A673 (cell line): ENCODE data around the gene ANTXRL. TPM values are rescaled to one million over a fixed set of nuclear protein-coding genes. Genes with fewer than 3 reads are reported as not detected.
A peak's percentile ranks its signal among the peaks of the same experiment; 100 is the strongest.

Experiments
- BruUV-seq: library from RNA; stranded (reverse); fragments of 400-500 nt; replicated peaks from 2 replicates; lab custom pipeline; 2021; lab: Mats Ljungman, UMichigan
- CTCF ChIA-PET: fragments of 300-600 bp; sonication (Branson Sonifier 250); formaldehyde crosslinking; loops from one replicate; lab custom pipeline; 2022; ENCODE audit warnings: antibody characterized with exemption; lab: Charles Lee
- POLR2A ChIA-PET: fragments of 300-600 bp; sonication (Branson Sonifier 250); formaldehyde crosslinking; loops from one replicate; lab custom pipeline; 2022; ENCODE audit warnings: antibody characterized with exemption; ENCODE audit not compliant: low non-redundant PET; lab: Charles Lee
- DNase-seq: peaks from one replicate; pipeline ENCODE4 v3.0.0-alpha.2; 2015; ENCODE audit warnings: low spot score
- H3K27ac ChIP-seq: fragments of 200-600 bp; sonication (generic); 2 replicates; pipeline ENCODE4 v1.5.1; 2016; ENCODE audit warnings: mixed run types, low read depth, mild to moderate bottlenecking, mixed read lengths, antibody characterized with exemption, low read length; ENCODE audit not compliant: poor library complexity, severe bottlenecking
- H3K27me3 ChIP-seq: fragments of 200-600 bp; sonication (generic); replicated peaks from 2 replicates; pipeline ENCODE4 v1.6.1; 2017; ENCODE audit warnings: mixed run types, low read depth, mild to moderate bottlenecking, mixed read lengths, antibody characterized with exemption, low read length; ENCODE audit not compliant: insufficient read depth, poor library complexity
- H3K36me3 ChIP-seq: fragments of 200-600 bp; sonication (generic); 2 replicates; pipeline ENCODE4 v1.6.1; 2016; ENCODE audit warnings: mixed run types, mild to moderate bottlenecking, mixed read lengths, antibody characterized with exemption, low read length; ENCODE audit not compliant: insufficient read depth, poor library complexity, severe bottlenecking
- H3K4me1 ChIP-seq: fragments of 200-600 bp; sonication (generic); 2 replicates; pipeline ENCODE4 v1.6.1; 2017; ENCODE audit warnings: mixed run types, mild to moderate bottlenecking, mixed read lengths, antibody characterized with exemption, low read length; ENCODE audit not compliant: insufficient read depth, poor library complexity, severe bottlenecking
- H3K4me3 ChIP-seq: fragments of 200-600 bp; sonication (generic); 2 replicates; pipeline ENCODE4 v1.5.1; 2016; ENCODE audit warnings: low read depth, mixed run types, mild to moderate bottlenecking, mixed read lengths, low read length; ENCODE audit not compliant: poor library complexity, severe bottlenecking
- H3K9me3 ChIP-seq: fragments of 200-600 bp; sonication (generic); 2 replicates; pipeline ENCODE4 v1.6.1; 2016; ENCODE audit warnings: mixed run types, low read depth, mild to moderate bottlenecking, mixed read lengths, antibody characterized with exemption, low read length; ENCODE audit not compliant: poor library complexity, severe bottlenecking
- CTCF ChIP-seq: fragments of 300-800, 200-600 bp; sonication (generic); conservative IDR thresholded peaks from 2 replicates; pipeline ENCODE4 v1.5.1; 2017; ENCODE audit warnings: low read depth, mild to moderate bottlenecking, antibody characterized with exemption, low read length, moderate library complexity, mixed read lengths
- EZH2 ChIP-seq: fragments of 200-600 bp; sonication (generic); IDR thresholded peaks from 2 replicates; pipeline ENCODE4 v1.6.1; 2017; ENCODE audit warnings: borderline replicate concordance, low read depth, mild to moderate bottlenecking, mixed read lengths, antibody characterized with exemption, low read length; ENCODE audit not compliant: poor library complexity, severe bottlenecking
- intact Hi-C: fragments of 100-400 bp; cut with micrococcal nuclease; formaldehyde crosslinking; loops from one replicate; pipeline ENCODE4 v1.10.0; 2022; ENCODE audit not compliant: unreplicated experiment
- total RNA-seq: library from RNA; stranded (reverse); gene quantifications from 2 replicates; pipeline ENCODE4 v1.2.3, GENCODE V29; 2021

ANTXRL gene
- total RNA-seq, 1 experiment from 2014 or later = not detected

- no peak for DNase-seq
- BruUV-seq = no TSS peak
- POLR2A ChIA-PET = no interaction called here
- no peak for TF ChIP-seq EZH2
- no peak for TF ChIP-seq CTCF
- no peaks in the 10 kb centered on the region for H3K36me3 ChIP-seq
- H3K4me3 ChIP-seq = peak overlapping the region; percentile 58
- peaks cover 42% of the 10 kb centered on the region for H3K27me3 ChIP-seq
- no peak overlapping the region for H3K27ac ChIP-seq
- CTCF ChIA-PET = no interaction called here
- intact Hi-C loops = no loop called here
- no peaks in the 10 kb centered on the region for H3K9me3 ChIP-seq
- no peaks in the 10 kb centered on the region for H3K4me1 ChIP-seq
These were observed 1.5 kb upstream of the ANTXRL start for GRCh38 chr10:46285300-46285699.

GRCh38 chr10:46285966-46286620 lies 704 bp upstream of the ANTXRL start:
- intact Hi-C loops = no loop called here
- no peaks in the 10 kb centered on the region for H3K4me1 ChIP-seq
- no peak for DNase-seq
- H3K9me3 ChIP-seq = no peaks in the 10 kb centered on the region
- ChIA-PET CTCF (no interaction called here), POLR2A (no interaction called here)
- no TSS peak for BruUV-seq
- peaks cover 42% of the 10 kb centered on the region for H3K27me3 ChIP-seq
- no peak overlapping the region for H3K4me3 ChIP-seq
- TF ChIP-seq EZH2 = no peak
- no peak for TF ChIP-seq CTCF
- H3K36me3 ChIP-seq = no peaks in the 10 kb centered on the region
- H3K27ac ChIP-seq = no peak overlapping the region

GRCh38 chr10:46287846-46288477 lies 1.2 kb downstream of the ANTXRL start:
- CTCF ChIA-PET = no interaction called here
- POLR2A ChIA-PET = no interaction called here
- intact Hi-C loops = no loop called here
- no peaks in the 10 kb centered on the region for H3K9me3 ChIP-seq
- H3K4me1 ChIP-seq = no peaks in the 10 kb centered on the region
- BruUV-seq = no TSS peak
- H3K4me3 ChIP-seq = no peak overlapping the region
- H3K27ac ChIP-seq = no peak overlapping the region
- H3K27me3 ChIP-seq = peaks cover 26% of the 10 kb centered on the region
- TF ChIP-seq CTCF (no peak), EZH2 (no peak)
- no peaks in the 10 kb centered on the region for H3K36me3 ChIP-seq
- no peak for DNase-seq
